HTERT RPE-1 (cell line): ENCODE measurements around the gene RASSF10.

Experiments used
- in situ Hi-C: fragments of 300-500 bp; cut with MboI; formaldehyde crosslinking; loops from 4 replicates; pipeline ENCODE4 v1.14.3; 2020; ENCODE audit warnings: low sequenced_read_pairs

RASSF10 gene

DNA sequence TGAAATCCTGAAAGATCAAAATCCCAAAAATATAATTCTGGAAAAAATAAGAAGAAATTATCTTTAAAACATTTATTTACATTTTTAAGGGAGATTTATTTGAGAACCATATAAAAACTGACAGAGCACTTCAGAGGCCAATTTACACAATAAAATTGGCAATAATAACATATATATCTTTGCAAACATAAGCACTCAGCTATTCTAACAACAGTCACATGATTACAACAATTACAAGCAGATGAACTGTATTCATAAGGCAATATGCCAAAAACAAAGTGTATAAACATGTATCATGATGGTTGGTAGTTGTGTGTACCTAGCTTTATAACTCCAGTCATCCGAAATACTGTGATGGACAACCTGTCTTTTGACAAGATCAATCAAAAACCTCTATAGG is 17.7 kb upstream of the RASSF10 start:
- in situ Hi-C loops = no loop called here

DNA sequence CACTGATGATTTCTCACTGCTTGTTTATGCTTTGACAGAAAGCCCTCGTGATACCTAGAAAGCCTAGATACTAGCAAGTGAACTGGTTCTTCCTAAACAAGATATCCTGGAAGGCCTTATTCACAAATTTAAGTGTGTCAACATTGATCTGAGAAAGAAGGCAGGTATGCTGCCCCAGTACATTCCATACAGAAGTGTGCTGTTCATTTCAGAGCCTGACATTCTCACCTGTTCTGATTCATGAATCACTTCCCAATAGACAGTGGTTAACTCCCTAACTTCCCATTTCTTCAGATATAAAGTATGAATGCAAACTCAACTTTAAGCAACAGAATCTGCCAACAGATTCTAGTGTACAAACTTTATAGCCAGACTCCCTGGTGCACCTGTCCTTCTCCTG is 15.5 kb upstream of the RASSF10 start:
- in situ Hi-C loops = no loop called here

DNA sequence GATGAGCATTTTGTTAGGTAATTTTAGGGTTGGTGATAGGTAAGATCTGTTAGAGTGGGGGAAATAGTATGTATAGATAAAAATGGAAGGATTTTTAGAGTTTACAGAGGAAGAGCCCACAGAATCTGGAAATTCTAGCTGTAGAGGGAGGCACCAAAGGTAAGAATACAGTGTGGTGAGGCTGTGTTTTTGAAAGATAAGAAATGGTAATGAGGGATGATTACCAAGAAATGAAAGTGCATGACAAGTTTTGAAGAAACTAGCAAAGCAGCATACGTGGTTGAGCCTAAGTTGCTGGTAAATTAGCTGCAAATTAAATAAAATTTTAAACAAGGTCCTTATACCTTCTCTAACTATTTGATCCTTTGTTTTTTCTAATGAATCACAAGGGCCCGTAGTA is 14.6 kb upstream of the RASSF10 start:
- in situ Hi-C loops = no loop called here

DNA sequence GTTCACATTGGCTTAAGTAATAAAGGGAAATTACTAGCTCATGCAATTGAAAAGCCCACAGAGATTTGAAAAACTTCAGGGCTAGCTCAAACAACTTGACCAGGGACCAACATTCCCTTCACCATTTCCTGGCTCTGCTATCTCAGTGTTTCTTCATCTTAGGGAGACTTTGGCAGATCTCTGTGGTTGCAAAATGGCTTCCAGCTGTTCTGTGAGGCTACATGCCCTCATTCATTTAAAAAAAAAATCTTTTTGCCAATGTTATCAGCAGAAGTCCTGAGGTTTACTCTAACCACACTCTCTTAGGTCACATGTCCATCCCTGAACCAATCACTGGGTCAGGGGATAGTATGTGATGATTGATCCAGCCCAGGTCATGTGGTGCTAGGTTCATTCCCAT is 13.9 kb upstream of the RASSF10 start:
- in situ Hi-C loops = no loop called here

DNA sequence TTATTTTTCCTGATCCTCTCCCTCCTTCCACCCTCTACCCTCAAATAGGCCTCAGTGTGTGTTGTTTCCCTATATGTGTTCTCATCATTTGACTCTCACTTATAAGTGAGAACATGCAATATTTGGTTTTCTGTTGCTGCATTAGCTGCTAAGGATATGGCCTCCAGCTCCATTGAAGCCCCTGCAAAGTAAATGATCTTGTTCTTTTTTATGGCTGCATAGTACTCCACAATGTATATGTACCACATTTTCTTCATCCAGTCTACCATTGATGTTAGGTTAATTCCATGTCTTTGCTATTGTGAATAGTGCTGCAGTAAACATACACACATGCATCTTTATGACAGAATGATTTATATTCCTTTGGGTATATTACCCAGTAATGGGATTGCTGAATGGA is 13.3 kb upstream of the RASSF10 start:
- in situ Hi-C loops = no loop called here

DNA sequence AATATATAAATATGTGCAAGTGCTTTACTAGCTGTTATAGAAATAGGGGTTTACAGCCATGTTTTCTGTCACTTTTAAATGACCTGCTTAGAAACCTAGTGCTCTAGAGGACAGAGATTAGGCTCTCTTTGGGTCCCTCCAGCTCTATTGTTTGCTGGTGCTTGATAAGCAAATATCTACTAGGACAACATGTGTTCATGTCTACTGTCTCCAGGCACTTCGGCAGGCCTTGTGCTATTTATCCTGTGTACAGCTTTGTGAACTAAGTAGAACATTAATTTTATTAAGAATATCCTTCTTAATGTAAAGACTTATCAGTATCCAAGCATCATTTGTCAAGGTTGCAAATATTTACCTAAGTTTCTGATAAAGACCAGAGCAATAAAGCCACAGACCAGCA is 11.9 kb upstream of the RASSF10 start:
- in situ Hi-C loops = no loop called here

DNA sequence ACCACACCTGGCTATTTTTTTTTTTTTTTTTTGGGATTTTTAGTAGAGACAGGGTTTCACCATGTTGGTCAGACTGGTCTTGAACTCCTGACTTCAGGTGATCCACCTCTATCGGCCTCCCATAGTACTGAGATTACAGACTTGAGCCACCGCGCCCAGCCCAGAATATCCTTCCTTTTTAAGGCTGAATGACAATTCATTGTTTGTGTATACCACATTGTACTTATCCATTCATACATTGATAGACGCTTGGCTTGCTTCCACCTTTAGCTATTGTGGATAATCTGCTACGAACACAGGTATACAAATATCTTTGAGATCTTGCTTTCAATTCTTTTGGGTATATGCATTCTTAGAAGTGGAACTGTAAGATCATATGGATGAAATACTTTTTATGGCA is 10.8 kb upstream of the RASSF10 start:
- in situ Hi-C loops = no loop called here

DNA sequence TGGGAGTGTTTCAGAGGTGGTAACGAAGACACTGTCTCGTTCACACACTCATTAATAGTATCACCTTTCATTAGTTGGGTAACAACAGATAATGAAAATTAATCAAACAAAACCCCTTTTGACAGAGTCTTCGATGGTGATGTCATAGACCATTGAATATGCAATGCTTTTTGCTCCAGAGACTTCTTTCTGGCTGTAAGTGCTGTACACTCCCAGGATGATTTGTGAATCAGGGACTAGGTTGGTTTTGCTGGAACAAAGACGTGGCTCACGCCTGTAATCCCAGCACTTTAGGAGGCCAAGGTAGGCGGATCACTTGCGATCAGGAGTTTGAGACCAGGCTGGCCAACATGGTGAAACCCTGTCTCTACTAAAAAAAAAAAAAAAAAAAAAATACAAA is 9.5 kb upstream of the RASSF10 start:
- in situ Hi-C loops = no loop called here

DNA sequence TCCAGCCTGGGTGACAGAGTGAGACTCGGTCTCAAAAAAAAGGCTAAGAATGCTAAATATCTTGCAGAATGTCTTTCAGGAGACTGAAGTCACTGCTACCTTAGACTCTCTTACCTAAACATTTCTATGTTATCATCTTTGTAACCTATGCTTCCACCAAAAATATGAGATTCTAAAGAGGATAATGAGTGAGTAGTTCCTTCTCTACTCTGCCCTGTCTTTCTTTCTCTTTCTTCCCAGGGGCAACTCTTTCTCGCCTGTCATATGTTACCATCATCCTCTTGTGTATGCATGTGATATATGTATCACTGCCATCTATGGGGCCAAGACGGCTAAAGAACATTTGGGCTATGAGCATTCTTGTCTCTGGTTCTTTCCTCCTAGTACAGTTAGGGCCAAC is 9.0 kb upstream of the RASSF10 start:
- in situ Hi-C loops = no loop called here

DNA sequence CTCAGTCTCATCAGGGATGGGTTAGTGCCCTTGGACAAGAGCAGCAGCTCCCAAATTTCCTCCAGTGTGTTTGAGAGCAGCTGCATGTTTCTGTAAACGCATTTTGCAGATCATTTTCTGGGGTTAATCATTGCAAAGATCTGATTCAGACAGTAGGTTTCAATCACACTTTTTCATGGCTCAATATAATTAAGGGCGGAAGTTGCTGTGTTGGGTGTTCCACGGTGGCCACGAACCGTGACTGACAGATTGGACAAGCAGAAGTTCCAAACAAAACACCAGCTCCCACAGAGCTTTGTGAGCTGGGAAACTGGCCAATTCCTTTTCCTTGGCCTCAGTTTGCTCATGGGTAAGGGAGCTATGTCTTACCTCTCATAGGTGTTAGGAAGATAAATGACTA is 8.4 kb upstream of the RASSF10 start:
- in situ Hi-C loops = no loop called here

DNA sequence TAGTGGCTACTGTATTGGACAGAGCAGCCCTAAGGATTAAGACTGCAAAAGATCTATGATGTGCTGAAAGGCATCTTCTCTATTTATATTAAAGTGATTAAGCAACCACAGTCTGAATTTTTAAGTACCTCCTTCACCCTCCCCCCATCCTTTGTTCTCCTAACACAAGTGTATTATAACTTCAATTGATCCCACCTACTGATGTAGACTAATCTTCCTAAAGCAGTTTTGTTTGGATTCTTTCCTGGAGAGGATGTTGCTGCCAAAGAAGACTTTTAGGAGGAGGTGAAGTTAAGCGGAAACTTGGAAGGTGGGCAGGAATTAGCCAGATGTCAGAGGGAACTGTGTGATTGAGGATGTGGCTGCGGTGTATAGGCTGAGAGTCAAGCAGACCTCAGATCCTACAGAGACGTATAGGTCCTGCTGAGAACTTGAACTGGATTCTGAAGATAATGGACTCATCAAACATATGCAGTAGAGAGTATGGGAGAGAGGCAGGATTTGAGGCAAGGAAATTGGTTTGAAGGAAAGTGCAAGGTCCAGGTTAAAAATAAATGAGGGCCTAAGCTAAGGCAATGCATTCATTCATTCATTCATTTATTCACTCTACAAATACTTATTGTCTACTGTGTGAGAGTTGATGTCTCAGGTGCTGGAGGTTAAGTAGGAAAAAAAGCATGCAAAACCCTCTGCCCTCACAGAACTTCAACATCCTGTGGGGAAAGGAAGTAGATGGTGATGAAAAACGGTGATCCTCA is 5.2 kb upstream of the RASSF10 start:
- in situ Hi-C loops = no loop called here

DNA sequence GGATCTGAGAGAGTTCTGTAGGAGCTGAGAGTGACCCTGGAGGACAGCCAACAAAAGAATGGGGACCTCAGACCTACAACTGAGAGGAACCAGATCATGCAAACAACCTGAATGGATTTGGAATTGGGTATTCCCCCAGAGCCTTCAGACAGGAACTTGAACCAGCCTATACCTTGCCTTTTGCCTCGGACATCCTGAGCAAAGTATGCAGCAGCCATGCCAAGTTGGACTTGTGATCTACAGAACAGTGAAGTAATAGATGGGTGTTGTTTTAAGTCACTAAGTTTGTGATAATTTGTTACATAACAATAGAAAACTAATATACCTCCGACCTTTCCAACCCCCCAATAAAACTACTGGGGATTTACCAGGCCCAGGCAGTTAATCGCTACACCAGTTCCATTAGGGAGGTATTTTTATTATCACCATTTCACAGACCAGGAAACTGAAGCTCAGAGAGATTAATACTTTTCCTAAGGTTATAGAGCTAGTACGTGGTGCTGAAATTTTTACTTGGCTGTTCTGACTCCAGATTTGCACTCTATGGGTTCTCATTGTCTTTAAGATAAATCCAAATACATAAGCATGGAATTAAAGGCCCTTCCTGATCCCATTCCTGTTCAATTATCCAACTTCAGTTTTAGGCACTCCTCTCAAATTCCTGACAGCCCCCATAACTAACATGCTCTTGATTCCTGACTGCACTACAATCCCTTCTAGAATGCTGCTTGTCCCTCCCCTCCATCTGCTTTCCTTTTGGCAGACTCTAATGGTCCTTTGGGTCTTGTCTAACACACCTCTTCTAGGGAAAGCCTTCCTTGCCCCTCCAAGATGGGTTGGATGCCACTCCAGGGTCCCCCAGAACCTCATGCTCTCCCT is 1.7 kb upstream of the RASSF10 start:
- in situ Hi-C loops = no loop called here

DNA sequence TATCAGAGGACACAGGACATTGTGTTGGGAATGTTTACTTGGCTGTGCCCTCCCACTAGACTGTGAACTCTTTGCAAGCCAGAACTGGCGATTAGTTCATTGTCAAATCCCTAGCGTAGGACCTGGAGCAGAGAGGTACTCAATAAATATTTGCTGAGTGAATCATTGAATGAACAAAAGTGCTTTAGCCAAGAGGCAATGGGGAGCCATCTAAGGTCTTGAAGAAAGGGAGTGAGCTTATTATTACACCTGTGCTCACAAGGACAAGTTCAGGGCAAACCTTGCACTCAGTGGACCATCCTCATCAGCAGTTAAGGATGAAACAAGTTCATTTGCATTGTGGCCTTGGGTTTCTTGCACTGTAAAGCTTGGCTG is 1.1 kb upstream of the RASSF10 start:
- in situ Hi-C loops = no loop called here

DNA sequence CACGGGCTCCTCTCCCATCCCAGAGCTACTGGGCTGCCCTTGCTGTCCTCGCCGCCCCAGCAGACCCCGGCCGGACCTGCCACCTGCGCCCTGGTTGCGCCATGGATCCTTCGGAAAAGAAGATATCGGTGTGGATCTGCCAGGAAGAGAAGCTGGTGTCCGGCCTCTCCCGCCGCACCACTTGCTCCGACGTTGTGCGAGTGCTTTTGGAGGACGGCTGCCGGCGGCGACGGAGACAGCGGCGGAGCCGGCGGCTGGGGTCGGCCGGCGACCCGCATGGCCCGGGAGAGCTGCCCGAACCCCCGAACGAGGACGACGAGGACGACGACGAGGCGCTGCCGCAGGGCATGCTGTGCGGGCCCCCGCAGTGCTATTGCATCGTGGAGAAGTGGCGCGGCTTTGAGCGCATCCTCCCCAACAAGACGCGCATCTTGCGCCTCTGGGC is 382 bp downstream of the RASSF10 start:
- in situ Hi-C loops = no loop called here

DNA sequence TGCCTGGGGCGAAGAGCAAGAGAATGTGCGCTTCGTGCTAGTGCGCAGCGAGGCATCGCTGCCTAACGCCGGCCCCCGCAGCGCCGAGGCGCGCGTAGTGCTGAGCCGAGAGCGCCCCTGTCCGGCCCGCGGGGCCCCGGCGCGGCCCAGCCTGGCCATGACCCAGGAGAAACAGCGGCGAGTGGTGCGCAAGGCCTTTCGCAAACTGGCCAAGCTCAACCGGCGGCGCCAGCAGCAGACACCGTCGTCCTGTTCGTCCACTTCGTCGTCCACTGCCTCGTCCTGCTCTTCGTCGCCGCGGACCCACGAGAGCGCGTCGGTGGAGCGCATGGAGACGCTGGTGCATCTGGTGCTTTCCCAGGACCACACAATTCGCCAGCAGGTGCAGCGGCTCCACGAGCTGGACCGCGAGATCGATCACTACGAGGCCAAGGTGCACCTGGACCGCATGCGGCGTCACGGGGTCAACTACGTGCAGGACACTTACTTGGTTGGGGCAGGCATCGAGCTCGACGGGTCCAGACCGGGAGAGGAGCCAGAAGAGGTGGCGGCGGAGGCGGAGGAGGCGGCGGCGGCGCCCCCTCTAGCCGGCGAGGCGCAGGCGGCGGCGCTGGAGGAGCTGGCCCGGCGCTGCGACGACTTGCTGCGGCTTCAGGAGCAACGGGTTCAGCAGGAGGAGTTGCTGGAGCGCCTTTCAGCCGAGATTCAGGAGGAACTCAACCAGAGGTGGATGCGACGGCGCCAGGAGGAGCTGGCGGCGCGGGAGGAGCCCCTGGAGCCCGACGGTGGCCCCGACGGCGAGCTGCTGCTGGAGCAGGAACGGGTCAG is 1.0 kb downstream of the RASSF10 start:
- in situ Hi-C loops = no loop called here

DNA sequence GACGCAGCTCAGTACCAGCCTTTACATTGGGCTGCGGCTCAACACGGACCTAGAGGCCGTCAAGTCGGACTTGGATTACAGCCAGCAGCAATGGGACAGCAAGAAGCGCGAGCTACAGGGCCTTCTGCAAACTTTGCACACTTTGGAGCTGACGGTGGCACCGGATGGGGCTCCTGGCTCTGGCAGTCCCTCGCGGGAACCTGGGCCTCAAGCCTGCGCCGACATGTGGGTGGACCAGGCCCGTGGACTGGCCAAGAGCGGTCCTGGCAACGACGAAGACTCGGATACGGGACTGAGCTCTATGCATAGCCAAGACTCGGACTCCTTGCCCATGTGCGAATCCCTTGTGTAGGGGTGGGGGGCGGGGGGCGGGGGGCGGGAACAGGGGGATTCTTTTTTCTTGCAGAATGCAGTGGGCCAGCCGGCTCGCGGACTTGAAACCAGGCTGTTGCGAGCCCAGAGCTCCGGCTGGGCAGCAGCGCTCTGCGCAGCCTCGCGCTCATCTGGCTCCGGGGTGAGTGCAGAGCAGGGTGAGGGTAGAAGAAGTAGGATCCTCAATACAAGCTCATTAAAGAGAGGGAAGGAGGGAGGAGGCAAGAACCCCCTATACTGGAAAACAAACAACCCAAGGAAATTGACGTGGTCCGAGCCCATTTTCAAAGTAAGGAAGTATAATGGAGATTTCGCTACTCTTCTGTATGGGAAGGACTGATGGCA is 1.8 kb downstream of the RASSF10 start:
- in situ Hi-C loops = no loop called here

DNA sequence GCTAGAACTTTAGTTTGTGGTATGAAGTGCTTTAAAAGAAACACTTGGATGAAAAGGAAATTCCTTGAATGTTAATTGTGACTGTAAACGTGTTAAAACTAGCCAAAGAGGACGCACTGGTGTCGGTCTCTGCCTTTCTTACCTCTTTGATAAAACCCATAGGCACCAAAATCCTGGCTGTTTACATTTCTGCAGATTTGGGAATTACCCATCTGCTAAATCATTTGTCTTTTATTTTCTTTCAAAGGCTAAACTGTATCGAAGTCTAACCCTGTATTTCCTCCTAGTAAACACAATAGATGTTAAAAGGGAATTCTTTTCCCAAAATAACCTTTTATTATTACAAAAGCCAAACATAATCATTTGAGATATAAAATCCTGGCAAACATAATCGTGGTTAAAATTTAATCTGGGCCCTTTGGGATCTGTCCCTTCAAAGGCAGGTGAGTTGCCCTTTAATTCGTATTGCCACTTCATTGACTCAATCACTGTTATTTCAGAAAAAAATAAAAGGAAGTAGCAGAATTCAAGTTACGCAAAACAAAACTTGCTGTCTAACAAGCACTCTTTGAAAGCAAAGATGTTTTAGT is 2.4 kb downstream of the RASSF10 start:
- in situ Hi-C loops = no loop called here

DNA sequence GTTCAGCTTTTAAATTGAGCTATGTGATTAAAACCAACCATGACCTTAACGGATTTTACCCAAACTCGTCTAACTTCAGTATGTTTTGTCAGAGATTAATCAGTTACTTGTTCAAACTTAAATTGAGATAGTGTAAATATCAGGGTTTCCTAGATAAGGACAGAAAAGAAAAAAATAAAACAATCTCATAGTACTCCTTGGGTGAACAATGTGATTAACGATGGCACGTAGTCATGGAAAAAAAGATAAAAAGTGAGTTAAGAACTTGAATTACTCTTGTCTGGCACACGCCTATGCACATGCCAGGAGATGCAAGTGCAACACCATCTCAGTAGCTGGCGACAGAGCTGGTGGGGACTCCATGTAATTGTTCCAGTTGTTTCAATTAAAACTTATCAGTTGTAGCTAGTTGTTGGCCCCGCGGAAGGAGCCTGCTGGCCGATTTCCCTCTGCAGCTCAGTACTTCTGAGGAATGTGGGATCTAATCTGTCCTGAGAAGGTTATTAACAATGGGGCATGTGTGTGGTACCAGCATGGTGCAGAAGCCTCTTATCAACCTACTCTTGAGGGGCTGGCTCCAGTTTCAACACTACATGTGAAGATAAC is 3.0 kb downstream of the RASSF10 start:
- in situ Hi-C loops = no loop called here

DNA sequence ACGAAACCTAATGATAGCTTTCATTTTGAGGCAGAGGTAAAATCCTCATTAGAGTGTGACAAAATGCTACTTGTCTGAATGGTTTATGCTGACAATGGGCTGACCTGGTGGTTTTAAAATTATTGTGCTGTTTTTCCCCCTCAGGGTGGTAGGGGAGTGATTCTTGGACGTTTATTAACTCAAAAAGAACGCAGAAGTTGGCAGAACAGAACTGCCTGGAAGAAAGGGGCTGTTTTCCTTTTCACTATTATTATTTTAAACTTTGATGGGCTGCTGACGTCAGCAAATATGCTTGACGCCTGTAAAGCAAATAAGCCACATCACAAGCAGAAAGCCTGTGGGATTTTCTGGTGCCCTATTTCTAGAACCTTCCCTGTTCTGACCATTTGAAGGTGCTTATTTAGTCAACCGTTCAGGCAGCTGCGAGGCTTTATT is 4.0 kb downstream of the RASSF10 start:
- in situ Hi-C loops = no loop called here

DNA sequence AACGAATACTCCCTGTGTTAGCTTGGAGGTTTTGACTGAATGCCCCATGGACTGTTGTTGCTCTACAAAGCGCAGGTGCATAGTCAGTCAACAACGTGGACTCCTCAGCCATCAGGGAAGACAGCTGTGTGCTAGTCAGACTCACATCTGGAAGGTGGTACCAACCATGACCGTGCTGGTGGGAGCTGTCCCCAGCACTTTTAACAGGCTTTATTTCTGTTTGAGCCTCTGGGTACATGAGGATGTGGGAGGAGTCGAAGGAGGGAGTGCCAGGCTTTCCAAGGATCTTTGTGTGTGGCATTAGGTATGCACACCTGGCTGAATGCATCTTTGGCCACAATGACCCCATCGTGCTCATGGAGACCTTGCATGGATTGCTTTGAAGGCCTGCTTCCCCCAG is 6.6 kb downstream of the RASSF10 start:
- in situ Hi-C loops = no loop called here
